ENCODE measurements around the gene BMP2K. TPM values are rescaled to one million over a fixed set of nuclear protein-coding genes. Genes with fewer than 3 reads are reported as not detected.

Gene BMP2K
- total RNA-seq, 1 experiment from 2014 or later: 45.6 TPM

DNA sequence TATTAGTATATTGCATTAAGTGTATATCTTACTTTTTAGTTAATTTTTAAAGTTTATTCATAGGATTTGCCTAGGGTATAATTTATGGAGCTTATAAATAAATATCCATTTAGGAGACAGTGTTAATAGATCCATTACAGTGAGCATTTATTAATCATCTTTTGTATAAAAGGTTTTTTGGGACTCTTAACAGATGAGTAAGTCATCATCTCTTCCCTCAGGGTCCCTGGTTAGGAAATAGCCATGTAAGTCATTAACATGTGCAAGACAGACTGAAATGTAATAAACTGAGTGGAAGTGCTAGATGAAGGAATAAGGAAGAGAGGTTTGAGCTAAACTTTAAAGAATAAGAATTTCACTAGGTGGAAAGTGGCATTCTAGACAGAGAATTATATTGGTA, 93.9 kb downstream of the BMP2K start:
- peaks cover 34% of the 10 kb centered on the region for H3K36me3 Mint-ChIP-seq (ENCODE audit: insufficient read depth, unreplicated experiment)
- H3K27me3 Mint-ChIP-seq (ENCODE audit: insufficient read depth, unreplicated experiment): no peaks in the 10 kb centered on the region
- no peaks in the 10 kb centered on the region for H3K4me1 Mint-ChIP-seq (ENCODE audit: low read depth, unreplicated experiment)
- DNase-seq: no peak
- Histone ChIP-seq H3K36me3 (ENCODE audit: control insufficient read depth, insufficient read depth, low read length) (no peaks in the 10 kb centered on the region), H3K27me3 (replicated peaks; ENCODE audit: control insufficient read depth, insufficient read depth, low read length) (no peaks in the 10 kb centered on the region), H3K4me3 (ENCODE audit: low read depth, low read length) (no peak overlapping the region), H3K4me1 (no peaks in the 10 kb centered on the region), H3K9me3 (no peaks in the 10 kb centered on the region)
- H3K27ac Mint-ChIP-seq (ENCODE audit: unreplicated experiment): no peak overlapping the region
- TF ChIP-seq, protein P1, sequence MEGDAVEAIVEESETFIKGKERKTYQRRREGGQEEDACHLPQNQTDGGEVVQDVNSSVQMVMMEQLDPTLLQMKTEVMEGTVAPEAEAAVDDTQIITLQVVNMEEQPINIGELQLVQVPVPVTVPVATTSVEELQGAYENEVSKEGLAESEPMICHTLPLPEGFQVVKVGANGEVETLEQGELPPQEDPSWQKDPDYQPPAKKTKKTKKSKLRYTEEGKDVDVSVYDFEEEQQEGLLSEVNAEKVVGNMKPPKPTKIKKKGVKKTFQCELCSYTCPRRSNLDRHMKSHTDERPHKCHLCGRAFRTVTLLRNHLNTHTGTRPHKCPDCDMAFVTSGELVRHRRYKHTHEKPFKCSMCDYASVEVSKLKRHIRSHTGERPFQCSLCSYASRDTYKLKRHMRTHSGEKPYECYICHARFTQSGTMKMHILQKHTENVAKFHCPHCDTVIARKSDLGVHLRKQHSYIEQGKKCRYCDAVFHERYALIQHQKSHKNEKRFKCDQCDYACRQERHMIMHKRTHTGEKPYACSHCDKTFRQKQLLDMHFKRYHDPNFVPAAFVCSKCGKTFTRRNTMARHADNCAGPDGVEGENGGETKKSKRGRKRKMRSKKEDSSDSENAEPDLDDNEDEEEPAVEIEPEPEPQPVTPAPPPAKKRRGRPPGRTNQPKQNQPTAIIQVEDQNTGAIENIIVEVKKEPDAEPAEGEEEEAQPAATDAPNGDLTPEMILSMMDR (IDR thresholded peaks at IDR 0.05; ENCODE audit: insufficient read depth in 1 of 2, low read depth in 1 of 2, low read length in 1 of 2, severe bottlenecking in 1 of 2, unreplicated experiment in 1 of 2): no peak
- H3K9me3 Mint-ChIP-seq (ENCODE audit: unreplicated experiment): no peaks in the 10 kb centered on the region
- ChIA-PET POLR2A (no interaction called here), CTCF (no interaction called here)
- intact Hi-C loops (cut with micrococcal nuclease; ENCODE audit: unreplicated experiment): no loop called here
- no TSS peak for BruUV-seq (replicated peaks)
- H3K4me3 Mint-ChIP-seq (ENCODE audit: unreplicated experiment): no peak overlapping the region

DNA sequence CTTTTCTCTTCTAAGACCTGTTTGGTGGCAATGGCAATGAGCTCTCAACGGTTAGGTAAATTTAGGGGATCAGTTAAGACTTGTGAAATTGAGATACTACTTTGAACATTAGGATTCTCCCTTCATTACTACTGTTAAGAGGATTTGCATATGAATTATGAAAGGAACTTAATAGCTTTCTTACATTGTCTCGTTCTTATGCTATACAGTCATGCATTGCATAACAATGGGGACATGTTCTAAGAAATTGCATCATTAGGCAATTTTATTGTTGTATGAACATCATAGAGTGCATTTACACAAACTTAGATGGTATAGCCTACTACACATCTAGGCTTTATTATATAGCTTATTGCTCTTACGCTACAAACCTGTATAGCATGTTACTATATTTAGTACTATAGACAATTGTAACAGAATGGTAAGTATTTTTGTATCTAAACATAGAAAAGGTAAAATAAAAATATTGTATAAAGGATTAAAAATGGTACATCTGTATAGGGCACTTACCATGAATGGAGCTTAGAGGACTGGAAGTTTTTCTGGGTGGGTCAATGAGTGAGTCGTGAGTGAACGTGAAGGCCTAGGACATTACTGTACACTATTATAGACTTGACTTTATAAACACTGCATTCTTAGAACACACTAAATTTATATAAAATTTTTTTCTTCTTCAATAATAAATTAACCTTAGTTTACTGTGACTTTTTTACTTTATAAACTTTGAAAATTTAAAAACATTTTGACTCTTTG, 100.6 kb downstream of the BMP2K start:
- DNase-seq: no peak

GRCh38 chr4:78878031-78878430, 101.9 kb downstream of the BMP2K start:
- BruUV-seq (replicated peaks): no TSS peak
- no peaks in the 10 kb centered on the region for H3K4me1 ChIP-seq
- Mint-ChIP-seq H3K4me3 (ENCODE audit: unreplicated experiment) (no peak overlapping the region), H3K9me3 (ENCODE audit: unreplicated experiment) (no peaks in the 10 kb centered on the region), H3K27ac (ENCODE audit: unreplicated experiment) (no peak overlapping the region), H3K27me3 (ENCODE audit: insufficient read depth, unreplicated experiment) (no peaks in the 10 kb centered on the region), H3K36me3 (ENCODE audit: insufficient read depth, unreplicated experiment) (peaks cover 6% of the 10 kb centered on the region), H3K4me1 (ENCODE audit: low read depth, unreplicated experiment) (no peaks in the 10 kb centered on the region)
- intact Hi-C loops (cut with micrococcal nuclease; ENCODE audit: unreplicated experiment): no loop called here
- ChIA-PET POLR2A (no interaction called here), CTCF (no interaction called here)
- no peaks in the 10 kb centered on the region for H3K9me3 ChIP-seq
- TF ChIP-seq, protein P1 (IDR thresholded peaks at IDR 0.05; ENCODE audit: insufficient read depth in 1 of 2, low read depth in 1 of 2, low read length in 1 of 2, severe bottlenecking in 1 of 2, unreplicated experiment in 1 of 2): no peak
- H3K4me3 ChIP-seq (ENCODE audit: low read depth, low read length): no peak overlapping the region
- DNase-seq: no peak
- no peaks in the 10 kb centered on the region for H3K36me3 ChIP-seq (ENCODE audit: control insufficient read depth, insufficient read depth, low read length)
- no peaks in the 10 kb centered on the region for H3K27me3 ChIP-seq (replicated peaks; ENCODE audit: control insufficient read depth, insufficient read depth, low read length)

More for the DNA sequence above, 100.6 kb downstream of the BMP2K start:
- H3K4me1 Mint-ChIP-seq (ENCODE audit: low read depth, unreplicated experiment): no peaks in the 10 kb centered on the region
- TF ChIP-seq, protein P1 (IDR thresholded peaks at IDR 0.05; ENCODE audit: insufficient read depth in 1 of 2, low read depth in 1 of 2, low read length in 1 of 2, severe bottlenecking in 1 of 2, unreplicated experiment in 1 of 2): no peak
- no peaks in the 10 kb centered on the region for H3K4me1 ChIP-seq
- peaks cover 13% of the 10 kb centered on the region for H3K36me3 Mint-ChIP-seq (ENCODE audit: insufficient read depth, unreplicated experiment)
- CTCF ChIA-PET: interaction anchor here (0.6 to 0.7 kb wide), 2 partner anchors 13 to 818 kb away, joined by 3 read pairs; no protein-coding TSS in a partner anchor
- no peaks in the 10 kb centered on the region for H3K36me3 ChIP-seq (ENCODE audit: control insufficient read depth, insufficient read depth, low read length)
- intact Hi-C loops (cut with micrococcal nuclease; ENCODE audit: unreplicated experiment): no loop called here
- POLR2A ChIA-PET: no interaction called here
- no TSS peak for BruUV-seq (replicated peaks)
- no peak overlapping the region for H3K27ac Mint-ChIP-seq (ENCODE audit: unreplicated experiment)
- H3K9me3 ChIP-seq: no peaks in the 10 kb centered on the region
- no peaks in the 10 kb centered on the region for H3K27me3 ChIP-seq (replicated peaks; ENCODE audit: control insufficient read depth, insufficient read depth, low read length)
- H3K4me3 ChIP-seq (ENCODE audit: low read depth, low read length): no peak overlapping the region
- H3K4me3 Mint-ChIP-seq (ENCODE audit: unreplicated experiment): no peak overlapping the region
- no peaks in the 10 kb centered on the region for H3K9me3 Mint-ChIP-seq (ENCODE audit: unreplicated experiment)
- no peaks in the 10 kb centered on the region for H3K27me3 Mint-ChIP-seq (ENCODE audit: insufficient read depth, unreplicated experiment)
